HG02970 (cell line): ENCODE results near the gene GFM1.
"Not testable (repeated sequence)": the region's sequence is repeated elsewhere in the genome, so short reads cannot be mapped to it uniquely, and the experiment has no call there.

Experiments used
- ATAC-seq: cut with Tn5 transposase; IDR thresholded peaks from one replicate; pipeline ENCODE4 v1.9.1; 2021; ENCODE audit warnings: mild to moderate bottlenecking, moderate library complexity, moderate number of reproducible peaks; ENCODE audit not compliant: unreplicated experiment, low FRiP score

GFM1 gene

GRCh38 chr3:158672215-158673176, 28.2 kb downstream of the GFM1 start, which contains the start of gene LXN:
Gene LXN, minus strand, starts transcription at chr3:158672648. Its CDS starts 170 bp downstream, at chr3:158672478.
- ATAC-seq, result peak; percentile 99

GRCh38 chr3:158678687-158679086, 34.4 kb downstream of the GFM1 start:
- no peak for ATAC-seq

- ATAC-seq, result no peak
Observed at GRCh38 chr3:158679547-158680000, 35.2 kb downstream of the GFM1 start.

GRCh38 chr3:158680861-158681260, 36.5 kb downstream of the GFM1 start:
- no peak for ATAC-seq

GRCh38 chr3:158683230-158683962, 39.1 kb downstream of the GFM1 start:
- ATAC-seq, result no peak

- ATAC-seq, result no peak
Observed at GRCh38 chr3:158685159-158685558, 40.8 kb downstream of the GFM1 start.

- not testable (repeated sequence) for ATAC-seq
Observed at GRCh38 chr3:158693866-158694456, 49.6 kb downstream of the GFM1 start.

GRCh38 chr3:158696618-158697017, 52.3 kb downstream of the GFM1 start:
- no peak for ATAC-seq

GRCh38 chr3:158700559-158700958, 56.2 kb downstream of the GFM1 start:
- ATAC-seq, result no peak

GRCh38 chr3:158701420-158702065, 57.2 kb downstream of the GFM1 start:
- no peak for ATAC-seq

GRCh38 chr3:158702815-158703481, 58.6 kb downstream of the GFM1 start:
- no peak for ATAC-seq

GRCh38 chr3:158703566-158703965, 59.2 kb downstream of the GFM1 start:
- ATAC-seq, result no peak

GRCh38 chr3:158709666-158710083, 65.3 kb downstream of the GFM1 start:
- no peak for ATAC-seq

GRCh38 chr3:158710601-158711000, 66.3 kb downstream of the GFM1 start:
- no peak for ATAC-seq

GRCh38 chr3:158711886-158712285, 67.6 kb downstream of the GFM1 start:
- no peak for ATAC-seq

- ATAC-seq, result no peak
Observed at GRCh38 chr3:158712443-158712842, 68.1 kb downstream of the GFM1 start.

- no peak for ATAC-seq
Observed at GRCh38 chr3:158713094-158713499, 68.8 kb downstream of the GFM1 start.

GRCh38 chr3:158717576-158717975, 73.2 kb downstream of the GFM1 start:
- ATAC-seq, result no peak

GRCh38 chr3:158718490-158719170, 74.3 kb downstream of the GFM1 start:
- ATAC-seq, result no peak
